ENCODE data around the gene CMIP. TPM values are rescaled to one million over a fixed set of nuclear protein-coding genes. Genes with fewer than 3 reads are reported as not detected.

Gene CMIP
- total and polyA plus RNA-seq, 3 donors from 2014 or later, result 34.9 to 72.5 (median 42.0) TPM

DNA sequence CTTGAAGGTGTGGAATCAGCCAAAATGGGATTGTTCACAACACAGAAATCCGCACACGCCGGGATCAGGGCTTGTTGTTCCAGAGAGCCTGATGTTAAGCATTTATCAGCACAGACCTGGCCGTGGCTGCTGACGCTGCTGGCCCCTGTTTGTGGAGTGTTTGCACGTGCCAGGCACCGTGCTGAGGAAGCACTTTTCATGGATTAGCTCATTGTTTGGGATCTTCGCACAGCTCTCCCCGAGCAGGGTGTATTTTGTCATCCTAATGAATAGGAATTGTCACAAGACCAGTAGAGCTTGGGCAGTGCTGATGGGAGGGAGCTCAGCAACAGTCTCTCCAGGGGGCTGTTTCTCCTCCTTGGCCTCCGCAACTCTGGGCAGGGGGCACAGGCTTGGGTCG is 174.1 kb downstream of the CMIP start:
- H3K27ac ChIP-seq, result no peak overlapping the region
- no peaks in the 10 kb centered on the region for H3K9me3 ChIP-seq
- WGBS, 2 donors, result 59 to 69% methylated on average over 6 to 11 of the region's 11 CpGs
- no peaks in the 10 kb centered on the region for H3K4me1 ChIP-seq
- TF ChIP-seq, protein P1, sequence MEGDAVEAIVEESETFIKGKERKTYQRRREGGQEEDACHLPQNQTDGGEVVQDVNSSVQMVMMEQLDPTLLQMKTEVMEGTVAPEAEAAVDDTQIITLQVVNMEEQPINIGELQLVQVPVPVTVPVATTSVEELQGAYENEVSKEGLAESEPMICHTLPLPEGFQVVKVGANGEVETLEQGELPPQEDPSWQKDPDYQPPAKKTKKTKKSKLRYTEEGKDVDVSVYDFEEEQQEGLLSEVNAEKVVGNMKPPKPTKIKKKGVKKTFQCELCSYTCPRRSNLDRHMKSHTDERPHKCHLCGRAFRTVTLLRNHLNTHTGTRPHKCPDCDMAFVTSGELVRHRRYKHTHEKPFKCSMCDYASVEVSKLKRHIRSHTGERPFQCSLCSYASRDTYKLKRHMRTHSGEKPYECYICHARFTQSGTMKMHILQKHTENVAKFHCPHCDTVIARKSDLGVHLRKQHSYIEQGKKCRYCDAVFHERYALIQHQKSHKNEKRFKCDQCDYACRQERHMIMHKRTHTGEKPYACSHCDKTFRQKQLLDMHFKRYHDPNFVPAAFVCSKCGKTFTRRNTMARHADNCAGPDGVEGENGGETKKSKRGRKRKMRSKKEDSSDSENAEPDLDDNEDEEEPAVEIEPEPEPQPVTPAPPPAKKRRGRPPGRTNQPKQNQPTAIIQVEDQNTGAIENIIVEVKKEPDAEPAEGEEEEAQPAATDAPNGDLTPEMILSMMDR (IDR thresholded peaks at IDR 0.05), result no peak
- TF ChIP-seq POLR2A (IDR thresholded peaks at IDR 0.05), result no peak
- no peak overlapping the region for H3K4me3 ChIP-seq
- H3K36me3 ChIP-seq (ENCODE audit: low read depth, missing control alignments), result no peaks in the 10 kb centered on the region
- intact Hi-C loops (cut with DNase I; ENCODE audit: low total_unique reads), result loop anchor here (10.0 kb wide), 2 partner anchors 96 to 214 kb away; no protein-coding TSS in a partner anchor
- no peak for DNase-seq
- no peaks in the 10 kb centered on the region for H3K27me3 ChIP-seq

DNA sequence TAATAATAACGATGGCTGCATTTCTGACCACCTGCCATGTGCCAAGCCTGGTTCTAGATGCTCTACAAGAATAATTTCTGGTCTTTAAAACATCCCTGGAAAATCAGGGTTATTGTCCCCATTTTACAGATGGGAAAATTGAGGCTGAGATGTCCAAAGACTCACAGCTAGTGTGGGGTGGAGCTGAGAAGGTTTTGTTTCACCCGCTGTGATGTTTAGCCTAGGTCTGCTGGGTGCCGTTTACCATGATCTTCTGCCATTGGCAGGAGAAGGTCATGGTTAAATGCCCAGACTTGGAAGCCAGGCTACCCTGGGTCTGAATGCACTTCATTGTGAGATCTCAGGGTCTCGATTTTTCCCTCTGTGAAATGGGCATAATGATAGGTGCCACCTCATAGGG is 175.4 kb downstream of the CMIP start:
- TF ChIP-seq POLR2A (IDR thresholded peaks at IDR 0.05), result no peak
- TF ChIP-seq, protein P1 (IDR thresholded peaks at IDR 0.05), result no peak
- 87 to 96% methylated on average over 3 to 4 of the region's 4 CpGs for WGBS, 2 donors
- Histone ChIP-seq H3K4me1 (no peaks in the 10 kb centered on the region), H3K27me3 (no peaks in the 10 kb centered on the region), H3K36me3 (ENCODE audit: low read depth, missing control alignments) (no peaks in the 10 kb centered on the region), H3K27ac (no peak overlapping the region), H3K4me3 (no peak overlapping the region), H3K9me3 (no peaks in the 10 kb centered on the region)
- intact Hi-C loops (cut with DNase I; ENCODE audit: low total_unique reads), result no loop called here
- DNase-seq, result no peak

DNA sequence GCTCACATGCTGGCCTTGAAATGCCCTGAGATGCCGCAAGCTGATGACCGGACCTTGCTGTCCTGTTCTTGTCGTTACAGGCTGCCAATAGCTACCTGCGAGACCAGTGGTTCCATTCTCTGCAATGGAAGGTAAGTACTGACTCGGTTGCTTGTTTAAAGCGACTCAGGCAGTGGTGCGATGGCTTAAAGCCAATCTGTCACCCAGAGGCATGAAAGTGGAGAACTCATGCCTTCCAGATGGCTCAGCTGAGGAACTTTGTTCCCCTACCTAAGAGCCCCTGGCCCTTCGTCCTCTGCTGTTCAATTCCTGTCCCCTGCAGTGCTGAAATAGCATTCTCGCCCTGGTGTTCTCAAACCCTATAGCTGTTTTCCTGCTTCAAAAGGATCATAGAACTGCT is 176.2 kb downstream of the CMIP start:
- H3K27me3 ChIP-seq, result no peaks in the 10 kb centered on the region
- no peak overlapping the region for H3K4me3 ChIP-seq
- TF ChIP-seq POLR2A (IDR thresholded peaks at IDR 0.05), result no peak
- TF ChIP-seq, protein P1 (IDR thresholded peaks at IDR 0.05), result no peak
- no peaks in the 10 kb centered on the region for H3K9me3 ChIP-seq
- intact Hi-C loops (cut with DNase I; ENCODE audit: low total_unique reads), result no loop called here
- H3K4me1 ChIP-seq, result no peaks in the 10 kb centered on the region
- DNase-seq, result no peak
- no peak overlapping the region for H3K27ac ChIP-seq
- H3K36me3 ChIP-seq (ENCODE audit: low read depth, missing control alignments), result no peaks in the 10 kb centered on the region
- WGBS, 2 donors, result 91 to 95% methylated on average over 9 of the region's 9 CpGs

DNA sequence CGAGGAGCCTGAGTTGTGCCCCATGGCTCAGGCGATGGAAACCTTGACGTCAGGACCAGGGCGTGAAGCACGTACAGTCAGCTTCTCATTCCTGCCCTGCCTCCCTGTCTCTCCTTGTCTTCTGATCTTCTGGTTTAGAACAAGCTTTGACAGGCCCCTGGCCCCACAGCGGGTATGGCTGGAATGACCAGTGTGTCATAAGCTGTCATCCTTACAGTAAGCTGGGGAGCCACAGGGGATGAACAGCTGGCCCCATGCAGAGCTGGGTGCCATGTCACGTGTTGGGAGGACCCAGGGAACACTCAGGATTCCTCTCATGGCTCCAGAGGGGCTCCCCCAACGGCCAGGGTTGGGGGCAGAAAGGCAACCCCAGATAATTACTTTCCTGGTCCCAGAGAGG is 176.9 kb downstream of the CMIP start:
- WGBS, 2 donors, result 92 to 98% methylated on average over 8 of the region's 8 CpGs
- DNase-seq, result no peak
- Histone ChIP-seq H3K4me3 (no peak overlapping the region), H3K27ac (no peak overlapping the region), H3K4me1 (no peaks in the 10 kb centered on the region), H3K27me3 (no peaks in the 10 kb centered on the region), H3K9me3 (no peaks in the 10 kb centered on the region), H3K36me3 (ENCODE audit: low read depth, missing control alignments) (no peaks in the 10 kb centered on the region)
- intact Hi-C loops (cut with DNase I; ENCODE audit: low total_unique reads), result no loop called here
- no peak for TF ChIP-seq POLR2A (IDR thresholded peaks at IDR 0.05)
- TF ChIP-seq, protein P1 (IDR thresholded peaks at IDR 0.05), result no peak

DNA sequence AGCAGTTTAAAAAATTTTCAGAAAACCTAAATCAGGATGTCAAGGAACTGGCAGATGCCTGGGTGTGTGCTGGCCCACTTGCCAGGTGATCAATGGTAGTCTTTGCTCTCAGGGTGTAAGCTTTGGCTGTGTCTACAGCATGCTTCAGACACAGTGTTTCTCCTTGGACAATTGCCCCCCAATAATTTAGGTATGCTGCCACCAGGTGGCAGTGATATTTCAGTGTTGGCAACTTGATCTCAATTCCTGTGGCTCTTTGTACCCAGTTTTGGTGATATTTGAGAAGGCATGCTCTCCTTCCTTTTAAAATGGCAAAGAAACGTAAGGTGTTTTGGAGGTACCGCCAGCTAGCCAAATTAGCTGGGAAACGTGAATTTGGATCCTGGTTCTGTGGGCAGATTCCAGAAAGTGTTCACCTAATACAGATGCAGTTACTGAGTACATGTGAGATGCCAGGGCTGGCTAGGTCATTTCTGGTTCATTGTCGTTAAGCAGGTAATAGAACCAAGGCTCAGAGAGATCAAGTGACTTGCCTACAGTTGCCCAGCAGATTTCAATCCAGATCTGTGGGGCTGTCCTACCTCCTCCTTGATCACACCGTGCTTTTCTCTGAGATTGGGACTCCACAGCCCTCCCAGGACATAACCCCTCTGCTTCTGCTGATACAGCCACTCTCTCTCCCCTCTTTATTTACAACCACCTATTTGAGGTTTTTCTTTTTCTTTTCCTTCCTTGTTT is 178.9 kb downstream of the CMIP start:
- peak; percentile 62 for DNase-seq
- no peak overlapping the region for H3K4me3 ChIP-seq
- H3K9me3 ChIP-seq, result no peaks in the 10 kb centered on the region
- no peak for TF ChIP-seq POLR2A (IDR thresholded peaks at IDR 0.05)
- TF ChIP-seq, protein P1 (IDR thresholded peaks at IDR 0.05), result peak; percentile 53 to 73 (median 54)
- no peaks in the 10 kb centered on the region for H3K27me3 ChIP-seq
- WGBS, 2 donors, result 83 to 87% methylated on average over 5 of the region's 5 CpGs
- no peaks in the 10 kb centered on the region for H3K36me3 ChIP-seq (ENCODE audit: low read depth, missing control alignments)
- intact Hi-C loops (cut with DNase I; ENCODE audit: low total_unique reads), result no loop called here
- H3K27ac ChIP-seq, result no peak overlapping the region
- no peaks in the 10 kb centered on the region for H3K4me1 ChIP-seq
